CD4-positive, CD25-positive, alpha-beta regulatory T cell (primary cell): Measurements from ENCODE around the gene CHST11. TPM values are rescaled to one million over a fixed set of nuclear protein-coding genes. Genes with fewer than 3 reads are reported as not detected.

Source experiments
- ATAC-seq, 2 donors: fragments of 150-1000 bp; cut with Tn5 transposase; one replicate each; pipeline ENCODE4 v1.10.0; 2021; ENCODE audit warnings: low read depth in 2 of 2, moderate number of reproducible peaks in 2 of 2, moderate library complexity in 1 of 2
- DNase-seq, 3 donors: peaks; one replicate each; pipeline versions ENCODE4 v3.0.0 to v3.0.0-alpha.2; 2012 to 2022; ENCODE audit warnings: mixed read lengths in 1 of 3
- H3K27ac ChIP-seq: one replicate; pipeline ENCODE4 v1.7.0; 2013; ENCODE audit warnings: mild to moderate bottlenecking, low read length; ENCODE audit not compliant: insufficient read depth, poor library complexity, severe bottlenecking
- H3K27me3 ChIP-seq: one replicate; pipeline ENCODE4 v1.7.0; 2013; ENCODE audit warnings: low read length; ENCODE audit not compliant: control insufficient read depth, insufficient read depth
- H3K36me3 ChIP-seq: one replicate; pipeline ENCODE4 v1.7.0; 2013; ENCODE audit warnings: mild to moderate bottlenecking, low read length, moderate library complexity; ENCODE audit not compliant: control insufficient read depth, insufficient read depth
- H3K4me1 ChIP-seq: 2 replicates; pipeline ENCODE4 v1.7.0; 2013; ENCODE audit warnings: mild to moderate bottlenecking, low read length; ENCODE audit not compliant: insufficient read depth, control insufficient read depth, poor library complexity, severe bottlenecking
- H3K4me3 ChIP-seq: one replicate; pipeline ENCODE4 v1.7.0; 2013; ENCODE audit warnings: low read depth, mild to moderate bottlenecking, low read length, moderate library complexity
- H3K9me3 ChIP-seq, 2 experiments: 1 replicate in 1 of 2; 2 replicates in 1 of 2; pipeline ENCODE4 v1.7.0; 2013; ENCODE audit warnings: low read length in 2 of 2, mild to moderate bottlenecking in 1 of 2, moderate library complexity in 1 of 2; ENCODE audit not compliant: control insufficient read depth in 2 of 2
- H3K27ac Mint-ChIP-seq, 3 donors: one replicate each; pipeline ENCODE4 v1.8.0; 2020 to 2022; ENCODE audit warnings: mild to moderate bottlenecking in 3 of 3, mixed read lengths in 3 of 3, moderate library complexity in 2 of 3
- H3K27me3 Mint-ChIP-seq: one replicate; pipeline ENCODE4 v1.8.0; 2022; ENCODE audit warnings: mild to moderate bottlenecking, mixed read lengths
- H3K36me3 Mint-ChIP-seq: one replicate; pipeline ENCODE4 v1.8.0; 2020; ENCODE audit warnings: mixed read lengths
- H3K4me1 Mint-ChIP-seq, 4 donors: one replicate each; pipeline ENCODE4 v1.8.0; 2020 to 2022; ENCODE audit warnings: mixed read lengths in 4 of 4, mild to moderate bottlenecking in 1 of 4
- H3K4me3 Mint-ChIP-seq, 4 donors: one replicate each; pipeline ENCODE4 v1.8.0; 2020 to 2022; ENCODE audit warnings: mild to moderate bottlenecking in 4 of 4, mixed read lengths in 4 of 4, moderate library complexity in 3 of 4
- H3K9me3 Mint-ChIP-seq, 7 donors: one replicate each; pipeline ENCODE4 v1.8.0; 2020 to 2022; ENCODE audit warnings: mixed read lengths in 7 of 7, mild to moderate bottlenecking in 3 of 7, moderate library complexity in 2 of 7
- polyA plus RNA-seq, 4 donors: library from polyadenylated mRNA; unstranded; fragments of 300-500 nt; fragmentation: Illumina TruSeq; gene quantifications; one replicate each; pipeline ENCODE4 v1.2.3, GENCODE V29; 2021
- total RNA-seq: library from RNA; stranded (reverse); gene quantifications from one replicate; pipeline ENCODE4 v1.2.3, GENCODE V29; 2022

CHST11 gene
- total and polyA plus RNA-seq, 5 donors from 2014 or later: 70.2 to 192 (median 105) TPM

DNA sequence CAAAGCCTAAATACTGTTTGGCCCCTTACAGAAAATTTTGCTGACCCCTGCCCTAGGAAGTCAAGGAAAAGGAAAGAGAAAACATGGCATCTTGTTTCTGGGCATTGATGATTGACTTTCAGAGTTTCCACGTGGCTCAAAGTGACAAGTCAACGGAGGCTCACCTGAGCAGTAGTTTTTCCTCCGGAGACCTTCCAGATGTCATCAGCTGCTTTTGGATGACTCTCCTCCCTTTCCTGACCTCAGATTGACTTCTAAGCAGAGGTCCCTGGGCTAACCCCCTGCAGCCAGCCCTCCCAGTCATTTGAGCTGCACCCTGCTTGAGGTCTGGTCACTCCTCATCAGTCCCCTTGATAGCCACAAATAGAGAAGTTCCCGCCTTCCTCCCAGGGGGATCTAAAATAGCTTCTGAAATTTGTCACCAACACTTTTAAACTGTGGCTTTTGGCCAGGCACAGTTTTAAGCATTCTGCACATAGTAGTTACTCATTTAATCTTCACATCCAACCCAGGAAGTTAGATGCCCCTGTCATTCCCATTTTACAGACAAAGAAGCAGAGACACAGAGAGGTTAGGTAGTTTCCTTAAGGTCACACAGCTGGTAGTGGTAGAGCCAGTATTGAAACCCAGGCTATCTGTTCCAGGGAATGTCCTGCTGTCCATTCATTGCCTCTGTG lies 143.4 kb downstream of the CHST11 start:
- Mint-ChIP-seq H3K27ac (peak overlapping the region in 2 of 3 donors; percentile 68 to 81), H3K4me3 (peak overlapping the region in 1 of 4 donors; percentile 19), H3K4me1 (peaks cover 50 to 96% (median 76%) of the 10 kb centered on the region in 4 donors), H3K9me3 (peaks cover 0 to 4% (median 0%) of the 10 kb centered on the region in 7 donors), H3K36me3 (peaks cover 29% of the 10 kb centered on the region), H3K27me3 (no peaks in the 10 kb centered on the region)
- ATAC-seq: no peak
- no peak overlapping the region for H3K4me3 ChIP-seq
- H3K9me3 ChIP-seq: no peaks in the 10 kb centered on the region
- peaks cover 24% of the 10 kb centered on the region for H3K36me3 ChIP-seq
- H3K27ac ChIP-seq: no peak overlapping the region
- H3K27me3 ChIP-seq: no peaks in the 10 kb centered on the region
- peaks cover 45% of the 10 kb centered on the region for H3K4me1 ChIP-seq
- no peak for DNase-seq

DNA sequence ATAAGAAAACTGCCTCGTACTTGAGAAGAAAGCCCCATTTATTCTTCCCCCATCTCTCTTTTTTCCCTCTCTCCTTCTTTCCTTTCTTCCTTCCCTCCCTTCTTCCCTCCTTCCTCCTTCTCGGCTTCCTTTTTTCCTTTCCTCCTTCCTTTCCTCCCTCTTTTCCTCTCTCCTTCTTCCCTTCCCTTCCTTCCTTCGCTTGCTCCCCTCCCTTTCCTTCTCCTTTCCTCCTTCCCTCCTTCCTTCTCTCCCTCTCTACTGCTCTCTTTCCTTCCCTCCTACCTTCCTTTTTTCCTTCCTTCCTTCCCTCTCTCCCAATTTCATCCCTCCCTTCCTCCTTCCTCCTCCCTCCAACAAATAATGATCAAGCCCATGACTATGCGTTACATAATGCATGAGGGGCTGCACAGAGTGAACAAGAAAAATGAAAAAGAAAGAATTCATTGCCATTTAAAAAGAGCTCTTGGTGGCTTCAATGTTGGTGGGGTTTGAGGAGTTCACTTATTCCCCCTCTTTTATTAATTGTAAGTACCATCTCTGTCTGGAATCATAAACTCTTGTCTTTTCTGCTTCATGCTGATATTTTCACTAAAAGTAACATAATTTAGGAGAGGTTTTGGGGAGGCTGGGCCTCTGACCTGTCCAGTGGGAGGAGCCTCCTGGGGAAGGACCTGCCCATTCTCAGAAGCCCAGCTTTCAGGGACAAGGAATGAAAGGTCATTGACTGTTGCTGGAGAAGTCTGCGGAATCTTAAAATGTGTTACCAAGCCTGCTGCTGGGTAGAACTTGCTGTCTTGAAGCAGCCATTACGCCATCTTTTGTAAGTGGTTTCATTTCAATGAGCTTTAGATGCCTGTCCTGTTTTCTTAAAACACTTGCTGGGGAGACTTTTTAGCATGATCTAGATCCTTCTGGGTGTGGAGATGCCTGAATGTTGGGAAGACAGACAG lies 144.3 kb downstream of the CHST11 start:
- no peak for DNase-seq
- H3K36me3 Mint-ChIP-seq: peaks cover 29% of the 10 kb centered on the region
- peaks cover 0 to 4% (median 0%) of the 10 kb centered on the region in 7 donors for H3K9me3 Mint-ChIP-seq
- peaks cover 47 to 93% (median 74%) of the 10 kb centered on the region in 4 donors for H3K4me1 Mint-ChIP-seq
- peaks cover 47% of the 10 kb centered on the region for H3K4me1 ChIP-seq
- peak overlapping the region in 2 of 4 donors; percentile 36 to 44 for H3K4me3 Mint-ChIP-seq
- H3K4me3 ChIP-seq: no peak overlapping the region
- ATAC-seq: no peak
- H3K36me3 ChIP-seq: peaks cover 24% of the 10 kb centered on the region
- H3K27ac Mint-ChIP-seq: peak overlapping the region; percentile 67 to 81 (median 68)
- no peaks in the 10 kb centered on the region for H3K27me3 ChIP-seq
- no peaks in the 10 kb centered on the region for H3K9me3 ChIP-seq
- H3K27me3 Mint-ChIP-seq: no peaks in the 10 kb centered on the region
- peak overlapping the region; percentile 44 for H3K27ac ChIP-seq

- peak overlapping the region; percentile 59 to 89 (median 64) for H3K27ac Mint-ChIP-seq
- H3K27ac ChIP-seq: no peak overlapping the region
These were observed 145.7 kb downstream of the CHST11 start for GRCh38 chr12:104602406-104602805.

GRCh38 chr12:104602896-104603295 lies 146.1 kb downstream of the CHST11 start:
- ATAC-seq (no peak), DNase-seq (no peak)
- Mint-ChIP-seq H3K27me3 (no peaks in the 10 kb centered on the region), H3K36me3 (peaks cover 36% of the 10 kb centered on the region), H3K4me3 (peak overlapping the region in 2 of 4 donors; percentile 31 to 39), H3K4me1 (peaks cover 32 to 91% (median 72%) of the 10 kb centered on the region in 4 donors), H3K27ac (peak overlapping the region; percentile 17 to 89 (median 59)), H3K9me3 (peaks cover 0 to 4% (median 0%) of the 10 kb centered on the region in 7 donors)
- H3K9me3 ChIP-seq: no peaks in the 10 kb centered on the region
- peak overlapping the region; percentile 72 for H3K27ac ChIP-seq
- H3K27me3 ChIP-seq: no peaks in the 10 kb centered on the region
- no peak overlapping the region for H3K4me3 ChIP-seq
- peaks cover 27% of the 10 kb centered on the region for H3K36me3 ChIP-seq
- H3K4me1 ChIP-seq: peaks cover 42% of the 10 kb centered on the region

More at GRCh38 chr12:104602406-104602805, 145.7 kb downstream of the CHST11 start:
- no peaks in the 10 kb centered on the region for H3K9me3 ChIP-seq
- peaks cover 34 to 91% (median 71%) of the 10 kb centered on the region in 4 donors for H3K4me1 Mint-ChIP-seq
- H3K4me1 ChIP-seq: peaks cover 42% of the 10 kb centered on the region
- peaks cover 27% of the 10 kb centered on the region for H3K36me3 ChIP-seq
- peaks cover 0 to 4% (median 0%) of the 10 kb centered on the region in 7 donors for H3K9me3 Mint-ChIP-seq
- peaks cover 34% of the 10 kb centered on the region for H3K36me3 Mint-ChIP-seq
- H3K27me3 Mint-ChIP-seq: no peaks in the 10 kb centered on the region
- no peak for DNase-seq
- H3K4me3 ChIP-seq: no peak overlapping the region
- H3K27me3 ChIP-seq: no peaks in the 10 kb centered on the region
- ATAC-seq: no peak
- peak overlapping the region in 2 of 4 donors; percentile 31 to 39 for H3K4me3 Mint-ChIP-seq

DNA sequence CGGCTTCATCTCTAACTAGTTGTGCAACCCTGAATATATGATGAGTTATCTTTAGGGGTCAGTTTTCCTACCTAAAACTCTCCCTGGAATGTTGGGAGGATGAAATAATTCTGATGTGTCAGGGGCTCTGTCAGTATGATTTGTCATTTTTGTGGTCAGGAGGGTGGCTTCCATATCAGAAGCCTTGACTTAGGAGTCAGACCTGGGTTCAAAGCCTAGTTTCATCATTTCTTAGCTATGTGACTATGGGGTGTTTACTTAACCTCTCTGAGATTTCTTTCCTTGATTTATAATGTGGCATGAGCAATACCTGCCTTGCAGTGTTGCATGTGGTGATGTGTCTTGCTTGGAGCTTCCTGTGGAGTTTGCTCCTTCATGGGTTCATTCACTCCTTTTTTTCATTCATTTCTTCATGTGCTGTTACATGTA lies 146.8 kb downstream of the CHST11 start:
- H3K27me3 Mint-ChIP-seq: no peaks in the 10 kb centered on the region
- peaks cover 36% of the 10 kb centered on the region for H3K36me3 Mint-ChIP-seq
- peaks cover 0 to 4% (median 0%) of the 10 kb centered on the region in 7 donors for H3K9me3 Mint-ChIP-seq
- peaks cover 24% of the 10 kb centered on the region for H3K36me3 ChIP-seq
- H3K9me3 ChIP-seq: no peaks in the 10 kb centered on the region
- peak overlapping the region; percentile 52 for H3K4me3 ChIP-seq
- no peak for ATAC-seq
- peak overlapping the region; percentile 50 to 89 (median 88) for H3K27ac Mint-ChIP-seq
- no peaks in the 10 kb centered on the region for H3K27me3 ChIP-seq
- peaks cover 42% of the 10 kb centered on the region for H3K4me1 ChIP-seq
- DNase-seq: no peak
- H3K4me3 Mint-ChIP-seq: peak overlapping the region; percentile 39 to 84 (median 62)
- H3K27ac ChIP-seq: peak overlapping the region; percentile 72
- peaks cover 38 to 91% (median 73%) of the 10 kb centered on the region in 4 donors for H3K4me1 Mint-ChIP-seq

GRCh38 chr12:104604070-104604994 lies 147.6 kb downstream of the CHST11 start:
- H3K36me3 Mint-ChIP-seq: peaks cover 36% of the 10 kb centered on the region
- H3K27me3 ChIP-seq: no peaks in the 10 kb centered on the region
- H3K36me3 ChIP-seq: peaks cover 27% of the 10 kb centered on the region
- peak overlapping the region; percentile 72 for H3K27ac ChIP-seq
- H3K27me3 Mint-ChIP-seq: no peaks in the 10 kb centered on the region
- ATAC-seq: peak; percentile 75 to 82
- peak overlapping the region; percentile 82 to 89 (median 88) for H3K27ac Mint-ChIP-seq
- peak overlapping the region; percentile 52 for H3K4me3 ChIP-seq
- H3K4me1 ChIP-seq: peaks cover 42% of the 10 kb centered on the region
- peaks cover 44 to 95% (median 75%) of the 10 kb centered on the region in 4 donors for H3K4me1 Mint-ChIP-seq
- peak overlapping the region; percentile 39 to 84 (median 62) for H3K4me3 Mint-ChIP-seq
- no peaks in the 10 kb centered on the region for H3K9me3 ChIP-seq
- peak; percentile 19 to 78 (median 61) for DNase-seq
- peaks cover 0 to 4% (median 0%) of the 10 kb centered on the region in 7 donors for H3K9me3 Mint-ChIP-seq
